ENCODE results near the gene NANOS2. TPM values are rescaled to one million over a fixed set of nuclear protein-coding genes. Genes with fewer than 3 reads are reported as not detected.
A peak's percentile ranks its signal among the peaks of the same experiment; 100 is the strongest.

The NANOS2 gene
- total and polyA plus RNA-seq, 2 of the 13 experiments (the other 11 are each of a cell fraction or from before 2014, with no cell fraction given) = not detected

- peak; percentile 50; the same call in 1 of the 2 replicates for TF ChIP-seq ZSCAN5A (CRISPR knock-in tag; IDR thresholded peaks at IDR 0.05; ENCODE audit: borderline replicate concordance)
- peak; percentile 65 for TF ChIP-seq HNRNPH1 (optimal IDR thresholded peaks at IDR 0.05; ENCODE audit: low read depth, low read length)
- peak; percentile 91; the same call in 1 of the 2 replicates for TF ChIP-seq FIP1L1 (IDR thresholded peaks at IDR 0.05; ENCODE audit: borderline replicate concordance, insufficient read depth, low read depth, low read length)
- no peak for TF ChIP-seq ZBTB8A (CRISPR knock-in tag; IDR thresholded peaks at IDR 0.05; ENCODE audit: borderline replicate concordance, low read depth)
- peak; percentile 81 for TF ChIP-seq ZFP37 (CRISPR knock-in tag; IDR thresholded peaks at IDR 0.05; ENCODE audit: borderline replicate concordance)
- TF ChIP-seq ZNF576 (CRISPR knock-in tag; IDR thresholded peaks at IDR 0.05) = peak; percentile 76
- TF ChIP-seq, protein P1, sequence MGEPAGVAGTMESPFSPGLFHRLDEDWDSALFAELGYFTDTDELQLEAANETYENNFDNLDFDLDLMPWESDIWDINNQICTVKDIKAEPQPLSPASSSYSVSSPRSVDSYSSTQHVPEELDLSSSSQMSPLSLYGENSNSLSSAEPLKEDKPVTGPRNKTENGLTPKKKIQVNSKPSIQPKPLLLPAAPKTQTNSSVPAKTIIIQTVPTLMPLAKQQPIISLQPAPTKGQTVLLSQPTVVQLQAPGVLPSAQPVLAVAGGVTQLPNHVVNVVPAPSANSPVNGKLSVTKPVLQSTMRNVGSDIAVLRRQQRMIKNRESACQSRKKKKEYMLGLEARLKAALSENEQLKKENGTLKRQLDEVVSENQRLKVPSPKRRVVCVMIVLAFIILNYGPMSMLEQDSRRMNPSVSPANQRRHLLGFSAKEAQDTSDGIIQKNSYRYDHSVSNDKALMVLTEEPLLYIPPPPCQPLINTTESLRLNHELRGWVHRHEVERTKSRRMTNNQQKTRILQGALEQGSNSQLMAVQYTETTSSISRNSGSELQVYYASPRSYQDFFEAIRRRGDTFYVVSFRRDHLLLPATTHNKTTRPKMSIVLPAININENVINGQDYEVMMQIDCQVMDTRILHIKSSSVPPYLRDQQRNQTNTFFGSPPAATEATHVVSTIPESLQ (CRISPR knock-in tag; conservative IDR thresholded peaks at IDR 0.05) = no peak
- TF ChIP-seq KDM5B (CRISPR knock-in tag; IDR thresholded peaks at IDR 0.05; ENCODE audit: borderline replicate concordance) = no peak; the same call in 1 of the 2 replicates
- TF ChIP-seq ZNF530 (CRISPR knock-in tag; IDR thresholded peaks at IDR 0.05; ENCODE audit: low read depth) = 0 out of 2 replicates have a peak, but pooled peaks have one; percentile 85
- no peak for TF ChIP-seq SUZ12 (IDR thresholded peaks at IDR 0.05; ENCODE audit: low read depth, low read length)
- TF ChIP-seq, protein P2, sequence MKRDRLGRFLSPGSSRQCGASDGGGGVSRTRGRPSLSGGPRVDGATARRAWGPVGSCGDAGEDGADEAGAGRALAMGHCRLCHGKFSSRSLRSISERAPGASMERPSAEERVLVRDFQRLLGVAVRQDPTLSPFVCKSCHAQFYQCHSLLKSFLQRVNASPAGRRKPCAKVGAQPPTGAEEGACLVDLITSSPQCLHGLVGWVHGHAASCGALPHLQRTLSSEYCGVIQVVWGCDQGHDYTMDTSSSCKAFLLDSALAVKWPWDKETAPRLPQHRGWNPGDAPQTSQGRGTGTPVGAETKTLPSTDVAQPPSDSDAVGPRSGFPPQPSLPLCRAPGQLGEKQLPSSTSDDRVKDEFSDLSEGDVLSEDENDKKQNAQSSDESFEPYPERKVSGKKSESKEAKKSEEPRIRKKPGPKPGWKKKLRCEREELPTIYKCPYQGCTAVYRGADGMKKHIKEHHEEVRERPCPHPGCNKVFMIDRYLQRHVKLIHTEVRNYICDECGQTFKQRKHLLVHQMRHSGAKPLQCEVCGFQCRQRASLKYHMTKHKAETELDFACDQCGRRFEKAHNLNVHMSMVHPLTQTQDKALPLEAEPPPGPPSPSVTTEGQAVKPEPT (CRISPR knock-in tag; IDR thresholded peaks at IDR 0.05; ENCODE audit: low read depth) = no peak; the same call in 1 of the 2 replicates
- no peak for TF ChIP-seq TRAFD1 (CRISPR knock-in tag; IDR thresholded peaks at IDR 0.05; ENCODE audit: borderline replicate concordance)
- TF ChIP-seq ZNF251 (CRISPR knock-in tag; IDR thresholded peaks at IDR 0.05) = no peak
- 0 out of 2 replicates have a peak, but pooled peaks have one; percentile 57 for TF ChIP-seq ZNF234 (CRISPR knock-in tag; conservative IDR thresholded peaks at IDR 0.05)
- TF ChIP-seq MED1 (CRISPR knock-in tag; IDR thresholded peaks at IDR 0.05) = peak; percentile 95
- TF ChIP-seq, protein P3, sequence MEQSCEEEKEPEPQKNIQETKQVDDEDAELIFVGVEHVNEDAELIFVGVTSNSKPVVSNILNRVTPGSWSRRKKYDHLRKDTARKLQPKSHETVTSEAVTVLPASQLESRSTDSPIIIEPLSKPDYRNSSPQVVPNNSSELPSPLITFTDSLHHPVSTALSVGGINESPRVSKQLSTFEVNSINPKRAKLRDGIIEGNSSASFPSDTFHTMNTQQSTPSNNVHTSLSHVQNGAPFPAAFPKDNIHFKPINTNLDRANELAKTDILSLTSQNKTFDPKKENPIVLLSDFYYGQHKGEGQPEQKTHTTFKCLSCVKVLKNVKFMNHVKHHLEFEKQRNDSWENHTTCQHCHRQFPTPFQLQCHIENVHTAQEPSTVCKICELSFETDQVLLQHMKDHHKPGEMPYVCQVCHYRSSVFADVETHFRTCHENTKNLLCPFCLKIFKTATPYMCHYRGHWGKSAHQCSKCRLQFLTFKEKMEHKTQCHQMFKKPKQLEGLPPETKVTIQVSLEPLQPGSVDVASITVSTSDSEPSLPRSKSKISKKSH (CRISPR knock-in tag; IDR thresholded peaks at IDR 0.05; ENCODE audit: borderline replicate concordance) = no peak; the same call in 1 of the 2 replicates
- no peak for TF ChIP-seq ZNF160 (CRISPR knock-in tag; IDR thresholded peaks at IDR 0.05)
- peak; percentile 100 for TF ChIP-seq ZNF652 (CRISPR knock-in tag; IDR thresholded peaks at IDR 0.05; ENCODE audit: borderline replicate concordance, low read depth)
Observed at GRCh38 chr19:45882652-45883585, 31.7 kb downstream of the NANOS2 start (continued).

Data from HepG2 (cell line).